Calu3 (cell line): ENCODE data around the gene LRRC52. TPM values are rescaled to one million over a fixed set of nuclear protein-coding genes. Genes with fewer than 3 reads are reported as not detected.

Experiments used
- BruUV-seq: library from RNA; stranded (reverse); fragments of 400-500 nt; replicated peaks from 2 replicates; lab custom pipeline; 2021; lab: Mats Ljungman, UMichigan
- CTCF ChIA-PET: fragments of 300-600 bp; sonication (Branson Sonifier 250); formaldehyde crosslinking; loops from one replicate; lab custom pipeline; 2022; ENCODE audit warnings: antibody characterized with exemption; lab: Charles Lee
- DNase-seq: peaks from one replicate; pipeline ENCODE4 v3.0.0; 2022
- H3K27ac Mint-ChIP-seq: one replicate; pipeline ENCODE4 v1.8.0; 2022; ENCODE audit warnings: mixed read lengths; ENCODE audit not compliant: unreplicated experiment
- H3K27me3 Mint-ChIP-seq: one replicate; pipeline ENCODE4 v1.8.0; 2022; ENCODE audit warnings: mixed read lengths; ENCODE audit not compliant: unreplicated experiment
- H3K36me3 Mint-ChIP-seq: one replicate; pipeline ENCODE4 v1.8.0; 2022; ENCODE audit warnings: mild to moderate bottlenecking, moderate library complexity, mixed read lengths; ENCODE audit not compliant: insufficient read depth, unreplicated experiment
- H3K4me1 Mint-ChIP-seq: one replicate; pipeline ENCODE4 v1.8.0; 2022; ENCODE audit warnings: mild to moderate bottlenecking, low read depth, mixed read lengths; ENCODE audit not compliant: unreplicated experiment
- H3K4me3 Mint-ChIP-seq: one replicate; pipeline ENCODE4 v1.8.0; 2022; ENCODE audit warnings: mild to moderate bottlenecking, low read depth, moderate library complexity, mixed read lengths; ENCODE audit not compliant: unreplicated experiment
- H3K9me3 Mint-ChIP-seq: one replicate; pipeline ENCODE4 v1.8.0; 2022; ENCODE audit warnings: low read depth, mixed read lengths; ENCODE audit not compliant: unreplicated experiment
- CTCF ChIP-seq: fragments of 200-600 bp; IDR thresholded peaks from one replicate; pipeline ENCODE4 v1.8.0; 2022; ENCODE audit warnings: antibody characterized with exemption; ENCODE audit not compliant: unreplicated experiment
- intact Hi-C: fragments of 100-400 bp; cut with micrococcal nuclease; formaldehyde crosslinking; loops from one replicate; pipeline ENCODE4 v1.10.0; 2022; ENCODE audit not compliant: unreplicated experiment
- total RNA-seq: library from RNA; stranded (reverse); gene quantifications from 2 replicates; pipeline ENCODE4 v1.2.3, GENCODE V29; 2022

The LRRC52 gene
- total RNA-seq, 1 experiment from 2014 or later, result not detected

- Mint-ChIP-seq H3K4me3 (no peak overlapping the region), H3K36me3 (no peaks in the 10 kb centered on the region), H3K4me1 (no peaks in the 10 kb centered on the region), H3K27me3 (peaks cover 74% of the 10 kb centered on the region), H3K9me3 (no peaks in the 10 kb centered on the region), H3K27ac (no peak overlapping the region)
- intact Hi-C loops, result no loop called here
- no peak for DNase-seq
- BruUV-seq, result no TSS peak
- TF ChIP-seq CTCF, result no peak
- CTCF ChIA-PET, result no interaction called here
Observed at GRCh38 chr1:165508291-165508690, 35.5 kb upstream of the LRRC52 start.

DNA sequence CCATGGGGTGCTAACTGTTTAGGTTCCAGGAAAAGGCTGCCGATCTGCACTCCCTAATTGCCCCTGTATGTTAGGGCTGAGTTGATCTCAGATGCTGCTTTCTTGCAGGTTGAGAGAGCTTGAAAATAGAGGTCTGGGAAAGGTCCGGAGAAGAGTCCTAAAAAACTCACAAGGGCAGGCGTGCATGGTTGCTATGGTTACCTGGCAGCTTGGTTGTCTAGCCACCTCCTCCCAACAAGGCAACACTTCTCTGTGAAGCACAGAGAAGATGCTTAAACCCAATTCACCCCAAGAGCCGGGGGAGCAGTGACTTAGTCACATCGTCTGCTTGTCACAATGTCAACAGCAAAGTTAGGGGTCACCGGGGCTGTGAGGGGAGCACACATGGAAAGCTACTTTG, 31.0 kb upstream of the LRRC52 start:
- intact Hi-C loops, result no loop called here
- H3K27ac Mint-ChIP-seq, result no peak overlapping the region
- BruUV-seq, result no TSS peak

DNA sequence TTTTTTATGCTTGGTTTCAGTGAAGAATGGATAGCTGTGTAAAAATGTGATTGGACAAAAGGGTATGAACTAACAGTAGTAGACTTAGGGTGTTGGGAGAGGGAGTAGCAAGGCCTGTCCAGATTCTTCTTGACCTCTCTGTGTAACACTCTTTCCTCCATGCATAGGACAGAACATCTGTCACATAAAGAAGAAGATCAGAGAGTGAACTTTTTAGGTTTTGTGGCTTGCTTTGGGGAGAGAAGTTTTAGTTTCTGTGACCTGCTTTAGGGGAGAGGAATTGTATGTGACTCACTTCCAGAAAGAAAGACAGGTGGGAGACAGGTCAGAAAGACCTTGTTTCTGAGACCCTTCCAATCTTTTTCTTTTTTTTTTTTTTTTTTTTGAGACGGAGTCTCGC, 27.3 kb upstream of the LRRC52 start:
- H3K36me3 Mint-ChIP-seq, result no peaks in the 10 kb centered on the region
- H3K27me3 Mint-ChIP-seq, result peaks cover 82% of the 10 kb centered on the region
- TF ChIP-seq CTCF, result no peak
- CTCF ChIA-PET, result interaction anchor here (0.5 kb wide), 1 partner anchor 44 kb away, joined by 5 read pairs; no protein-coding TSS in a partner anchor
- intact Hi-C loops, result loop anchor here (2.0 kb wide), 1 partner anchor 26 kb away; the partner anchor contains the start of gene LRRC52
- H3K4me1 Mint-ChIP-seq, result no peaks in the 10 kb centered on the region
- H3K4me3 Mint-ChIP-seq, result no peak overlapping the region
- H3K9me3 Mint-ChIP-seq, result no peaks in the 10 kb centered on the region
- H3K27ac Mint-ChIP-seq, result no peak overlapping the region
- DNase-seq, result no peak
- BruUV-seq, result no TSS peak

More for the DNA sequence above, 31.0 kb upstream of the LRRC52 start:
- H3K36me3 Mint-ChIP-seq, result no peaks in the 10 kb centered on the region
- no peak overlapping the region for H3K4me3 Mint-ChIP-seq
- TF ChIP-seq CTCF, result no peak
- peaks cover 76% of the 10 kb centered on the region for H3K27me3 Mint-ChIP-seq
- CTCF ChIA-PET, result no interaction called here
- H3K9me3 Mint-ChIP-seq, result no peaks in the 10 kb centered on the region
- H3K4me1 Mint-ChIP-seq, result no peaks in the 10 kb centered on the region
- DNase-seq, result no peak

GRCh38 chr1:165520646-165521045, 23.2 kb upstream of the LRRC52 start:
- no peak overlapping the region for H3K4me3 Mint-ChIP-seq
- no peak for TF ChIP-seq CTCF
- intact Hi-C loops, result no loop called here
- no peaks in the 10 kb centered on the region for H3K4me1 Mint-ChIP-seq
- no TSS peak for BruUV-seq
- no peaks in the 10 kb centered on the region for H3K36me3 Mint-ChIP-seq
- no peak overlapping the region for H3K27ac Mint-ChIP-seq
- no peaks in the 10 kb centered on the region for H3K9me3 Mint-ChIP-seq
- CTCF ChIA-PET, result no interaction called here
- no peak for DNase-seq
- H3K27me3 Mint-ChIP-seq, result peaks cover 71% of the 10 kb centered on the region
